ENCODE data around the gene SPX. TPM values are rescaled to one million over a fixed set of nuclear protein-coding genes. Genes with fewer than 3 reads are reported as not detected.

Gene SPX
- total RNA-seq, 1 donor from 2014 or later, result 0.59 TPM

DNA sequence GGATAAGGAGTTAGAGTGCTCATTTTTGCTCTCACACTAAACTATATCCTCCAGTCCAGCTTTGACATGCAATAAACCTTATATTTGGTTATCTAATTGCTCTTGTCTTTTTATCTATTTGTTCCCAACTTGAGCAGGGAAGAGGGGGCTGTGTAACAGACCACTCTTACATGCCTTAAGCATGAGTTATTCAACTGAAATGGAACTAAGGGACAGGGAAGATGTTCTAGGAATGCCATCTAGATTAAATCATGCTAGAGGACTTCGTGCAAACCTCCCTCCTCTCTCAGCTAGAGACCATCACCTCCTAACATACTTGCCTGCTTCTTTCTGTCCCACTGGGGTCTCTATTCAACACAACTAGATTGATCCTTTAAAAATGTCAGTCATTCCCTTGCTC lies 20.6 kb downstream of the SPX start:
- DNase-seq (no peak), ATAC-seq (no peak)
- TF ChIP-seq, protein P1, sequence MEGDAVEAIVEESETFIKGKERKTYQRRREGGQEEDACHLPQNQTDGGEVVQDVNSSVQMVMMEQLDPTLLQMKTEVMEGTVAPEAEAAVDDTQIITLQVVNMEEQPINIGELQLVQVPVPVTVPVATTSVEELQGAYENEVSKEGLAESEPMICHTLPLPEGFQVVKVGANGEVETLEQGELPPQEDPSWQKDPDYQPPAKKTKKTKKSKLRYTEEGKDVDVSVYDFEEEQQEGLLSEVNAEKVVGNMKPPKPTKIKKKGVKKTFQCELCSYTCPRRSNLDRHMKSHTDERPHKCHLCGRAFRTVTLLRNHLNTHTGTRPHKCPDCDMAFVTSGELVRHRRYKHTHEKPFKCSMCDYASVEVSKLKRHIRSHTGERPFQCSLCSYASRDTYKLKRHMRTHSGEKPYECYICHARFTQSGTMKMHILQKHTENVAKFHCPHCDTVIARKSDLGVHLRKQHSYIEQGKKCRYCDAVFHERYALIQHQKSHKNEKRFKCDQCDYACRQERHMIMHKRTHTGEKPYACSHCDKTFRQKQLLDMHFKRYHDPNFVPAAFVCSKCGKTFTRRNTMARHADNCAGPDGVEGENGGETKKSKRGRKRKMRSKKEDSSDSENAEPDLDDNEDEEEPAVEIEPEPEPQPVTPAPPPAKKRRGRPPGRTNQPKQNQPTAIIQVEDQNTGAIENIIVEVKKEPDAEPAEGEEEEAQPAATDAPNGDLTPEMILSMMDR (IDR thresholded peaks at IDR 0.05), result no peak
- Histone ChIP-seq H3K27ac (no peak overlapping the region), H3K27me3 (ENCODE audit: low read depth) (no peaks in the 10 kb centered on the region), H3K36me3 (no peaks in the 10 kb centered on the region), H3K9me3 (no peaks in the 10 kb centered on the region), H3K4me3 (no peak overlapping the region), H3K4me1 (no peaks in the 10 kb centered on the region)
- intact Hi-C loops (cut with DNase I), result no loop called here

DNA sequence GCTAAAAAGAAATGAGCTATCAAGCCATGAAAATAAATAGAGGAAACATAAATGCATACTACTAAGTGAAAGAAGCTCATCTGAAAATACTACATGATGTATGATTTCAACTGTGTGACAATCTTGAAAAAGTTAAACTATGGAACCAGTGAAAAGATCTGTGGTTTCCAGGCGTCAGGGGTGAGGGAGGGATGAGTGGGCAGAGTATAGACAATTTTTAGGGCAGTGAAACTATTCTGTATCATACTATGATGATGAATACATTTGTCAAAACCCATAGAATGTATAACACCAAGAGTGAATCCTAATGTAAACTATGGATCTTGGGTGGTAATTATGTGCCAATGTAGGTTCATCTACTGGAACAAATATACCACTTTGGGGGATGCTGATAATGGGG lies 21.3 kb downstream of the SPX start:
- Histone ChIP-seq H3K36me3 (no peaks in the 10 kb centered on the region), H3K4me1 (no peaks in the 10 kb centered on the region), H3K4me3 (no peak overlapping the region), H3K27ac (no peak overlapping the region), H3K27me3 (ENCODE audit: low read depth) (no peaks in the 10 kb centered on the region), H3K9me3 (no peaks in the 10 kb centered on the region)
- intact Hi-C loops (cut with DNase I), result no loop called here
- ATAC-seq (no peak), DNase-seq (no peak)
- TF ChIP-seq, protein P1 (IDR thresholded peaks at IDR 0.05), result no peak

DNA sequence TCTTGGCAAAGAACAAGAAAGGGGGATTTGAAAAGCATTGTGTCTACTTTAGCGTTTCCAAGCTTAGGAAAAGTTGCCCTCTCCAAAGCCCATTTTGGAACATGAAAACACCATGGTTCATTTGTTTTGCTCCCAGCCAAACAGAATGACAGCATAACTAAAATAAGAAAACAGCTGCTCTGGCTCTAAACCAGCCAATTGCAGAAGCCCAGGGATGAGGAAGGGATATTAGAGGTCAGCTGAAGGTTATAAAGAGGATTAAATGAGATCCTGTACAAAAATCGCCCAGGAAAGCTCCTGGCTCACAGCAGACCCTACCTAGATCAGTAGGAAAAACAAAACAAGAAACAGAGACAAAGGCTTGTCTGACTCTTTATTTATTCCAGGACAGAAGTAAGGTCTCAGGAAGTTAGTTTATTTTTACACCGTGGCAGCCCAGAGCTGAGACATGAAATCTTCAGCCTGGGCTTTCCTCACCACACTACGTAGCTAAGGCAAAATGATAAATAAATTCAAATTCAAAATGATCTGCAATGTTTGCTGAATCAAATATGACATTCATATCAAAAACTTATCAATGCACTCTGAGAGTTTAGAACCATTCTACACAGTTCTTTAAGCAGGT lies 25.9 kb downstream of the SPX start:
- Histone ChIP-seq H3K4me1 (no peaks in the 10 kb centered on the region), H3K9me3 (no peaks in the 10 kb centered on the region), H3K27me3 (ENCODE audit: low read depth) (no peaks in the 10 kb centered on the region), H3K36me3 (no peaks in the 10 kb centered on the region), H3K27ac (peak overlapping the region; percentile 60), H3K4me3 (no peak overlapping the region)
- TF ChIP-seq, protein P1 (IDR thresholded peaks at IDR 0.05), result no peak
- DNase-seq (no peak), ATAC-seq (peak in 1 of 2 donors; percentile 26)
- intact Hi-C loops (cut with DNase I), result no loop called here

DNA sequence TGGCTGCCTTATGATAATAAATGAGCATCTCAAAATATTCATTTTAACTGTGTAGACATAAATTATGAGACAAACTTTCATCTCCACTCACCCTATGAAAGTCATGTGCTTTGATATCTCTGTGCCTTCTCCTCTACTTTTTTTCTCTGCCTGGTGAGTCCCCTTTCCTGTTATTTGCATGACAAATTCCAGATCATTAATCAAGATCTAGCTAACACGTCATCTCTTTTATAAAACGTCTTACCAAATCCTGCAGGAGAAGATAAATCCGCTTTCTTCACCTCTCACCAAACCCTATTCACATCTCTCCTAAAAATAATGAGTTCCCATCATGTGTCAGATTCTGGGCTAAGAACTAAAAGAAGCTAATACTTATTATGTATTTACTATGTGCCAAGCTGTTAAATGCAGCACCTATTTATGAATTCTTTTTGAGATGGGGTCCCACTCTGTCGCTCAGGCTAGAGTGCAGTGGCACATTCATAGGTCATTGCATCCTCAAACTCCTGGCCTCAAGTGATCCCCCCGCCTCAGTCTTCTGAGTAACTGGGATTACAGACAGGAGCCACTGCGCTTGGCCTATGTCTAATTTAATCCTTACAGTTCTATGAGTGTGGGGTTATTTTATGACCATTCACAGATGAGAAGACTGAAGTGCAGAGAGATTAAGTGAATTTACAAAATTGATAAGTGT lies 26.7 kb downstream of the SPX start:
- no peaks in the 10 kb centered on the region for H3K27me3 ChIP-seq (ENCODE audit: low read depth)
- H3K27ac ChIP-seq, result peak overlapping the region; percentile 60
- intact Hi-C loops (cut with DNase I), result no loop called here
- H3K4me3 ChIP-seq, result no peak overlapping the region
- TF ChIP-seq, protein P1 (IDR thresholded peaks at IDR 0.05), result no peak
- no peaks in the 10 kb centered on the region for H3K36me3 ChIP-seq
- ATAC-seq (no peak), DNase-seq (no peak)
- H3K4me1 ChIP-seq, result no peaks in the 10 kb centered on the region
- H3K9me3 ChIP-seq, result no peaks in the 10 kb centered on the region

DNA sequence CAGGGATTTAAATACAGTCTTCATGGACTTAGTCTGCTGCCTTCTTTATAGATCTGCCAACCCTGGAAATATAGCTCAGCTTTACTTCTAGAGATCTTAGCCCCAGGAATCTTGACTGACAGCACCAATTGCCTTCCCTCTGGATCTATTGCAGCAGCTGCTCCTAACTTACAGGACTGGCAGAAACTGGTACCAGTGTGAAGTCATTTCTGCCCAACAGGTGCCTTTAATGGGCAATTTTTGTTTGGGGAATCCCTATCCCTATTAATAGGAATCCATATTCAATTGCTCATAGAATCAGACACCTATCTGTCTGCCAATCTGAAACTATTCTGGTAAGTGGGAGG lies 27.2 kb downstream of the SPX start:
- Histone ChIP-seq H3K4me1 (no peaks in the 10 kb centered on the region), H3K27me3 (ENCODE audit: low read depth) (no peaks in the 10 kb centered on the region), H3K9me3 (no peaks in the 10 kb centered on the region), H3K36me3 (no peaks in the 10 kb centered on the region), H3K4me3 (no peak overlapping the region), H3K27ac (no peak overlapping the region)
- intact Hi-C loops (cut with DNase I), result no loop called here
- TF ChIP-seq, protein P1 (IDR thresholded peaks at IDR 0.05), result no peak
- no peak for ATAC-seq
- no peak for DNase-seq

Data from lower lobe of right lung (tissue), 2 donors.